K562 (cell line): ENCODE results near the gene ABCG1.

Experiments used
- FOXK2 ChIP-seq, 2 experiments: fragments of 450-650 bp; IDR thresholded peaks in 1 of 2; conservative IDR thresholded peaks in 1 of 2; 2 replicates each; pipeline ENCODE4 v1.6.1; 2016; ENCODE audit warnings: low read depth in 2 of 2, mild to moderate bottlenecking in 1 of 2
- HNRNPH1 ChIP-seq: fragments of 200-400 bp; formaldehyde crosslinking; optimal IDR thresholded peaks from 2 replicates; pipeline ENCODE3; 2017; ENCODE audit warnings: low read depth, mild to moderate bottlenecking, low read length, moderate library complexity
- JUND ChIP-seq, 2 experiments: IDR thresholded peaks; 2 replicates in 1 of 2; 3 replicates in 1 of 2; pipeline ENCODE4 v1.6.1; 2011; ENCODE audit warnings: borderline replicate concordance in 2 of 2, low read depth in 2 of 2, low read length in 2 of 2, improper control_type of control experiment in 1 of 2, missing biosample characterization in 1 of 2, missing genetic modification characterization in 1 of 2, missing genetic modification reagents in 1 of 2
- MAFK ChIP-seq: IDR thresholded peaks from 2 replicates; pipeline ENCODE4 v1.6.1; 2011; ENCODE audit warnings: low read length, improper control_type of control experiment

- no peak for TF ChIP-seq JUND (IDR thresholded peaks at IDR 0.05; ENCODE audit: borderline replicate concordance, low read depth, low read length)
- TF ChIP-seq JUND (tag; IDR thresholded peaks at IDR 0.05; ENCODE audit: borderline replicate concordance, low read depth, low read length) = no peak
- TF ChIP-seq HNRNPH1 = no peak
- TF ChIP-seq MAFK = no peak
- TF ChIP-seq FOXK2 (conservative IDR thresholded peaks at IDR 0.05 in 1 of 2, IDR thresholded peaks at IDR 0.05 in 1 of 2; ENCODE audit: low read depth in 2 of 2) = no peak
Observed at GRCh38 chr21:42255825-42256224, 36.9 kb downstream of the ABCG1 start.
